CD4-positive, alpha-beta T cell treated with Interferon alpha-2 for 1 hour (primary cell): Measurements from ENCODE around the gene LZTR1.
A peak's percentile ranks its signal among the peaks of the same experiment; 100 is the strongest.
"Not testable (repeated sequence)": the region's sequence is repeated elsewhere in the genome, so short reads cannot be mapped to it uniquely, and the experiment has no call there.

Experiments
- DNase-seq, 2 donors: peaks; one replicate each; pipeline ENCODE4 v3.0.0-alpha.2; 2020 to 2022

The LZTR1 gene

GRCh38 chr22:21020802-21021429 lies 38.8 kb downstream of the LZTR1 start:
- no peak for DNase-seq

- no peak for DNase-seq
These were observed 40.4 kb downstream of the LZTR1 start for GRCh38 chr22:21022507-21022906.

GRCh38 chr22:21022955-21023614 lies 41.0 kb downstream of the LZTR1 start:
- DNase-seq = no peak

GRCh38 chr22:21025266-21025665 lies 43.2 kb downstream of the LZTR1 start:
- DNase-seq = peak in 1 of 2 donors; percentile 23

GRCh38 chr22:21025763-21026755 lies 44.0 kb downstream of the LZTR1 start:
- no peak for DNase-seq

GRCh38 chr22:21026783-21027692 lies 44.9 kb downstream of the LZTR1 start:
- no peak for DNase-seq

- DNase-seq = no peak
These were observed 46.5 kb downstream of the LZTR1 start for GRCh38 chr22:21028277-21029251.

- DNase-seq = no peak
These were observed 47.5 kb downstream of the LZTR1 start for GRCh38 chr22:21029486-21030025.

- DNase-seq = no peak
These were observed 47.9 kb downstream of the LZTR1 start for GRCh38 chr22:21030032-21030431.

- DNase-seq = no peak
These were observed 48.8 kb downstream of the LZTR1 start for GRCh38 chr22:21030621-21031544.

GRCh38 chr22:21031545-21032036 lies 49.5 kb downstream of the LZTR1 start:
- DNase-seq = no peak

- DNase-seq = no peak
These were observed 50.2 kb downstream of the LZTR1 start, which contains the start of gene SLC7A4 for GRCh38 chr22:21032037-21032867. TSS of gene SLC7A4 (minus strand) at chr22:21032561. CDS start at chr22:21031812, 749 bp downstream.

GRCh38 chr22:21032868-21033688 lies 51.0 kb downstream of the LZTR1 start:
- no peak for DNase-seq

GRCh38 chr22:21033895-21034294 lies 51.8 kb downstream of the LZTR1 start:
- DNase-seq = no peak

GRCh38 chr22:21034989-21035388 lies 52.9 kb downstream of the LZTR1 start:
- DNase-seq = no peak

- DNase-seq = no peak
These were observed 56.3 kb downstream of the LZTR1 start for GRCh38 chr22:21038405-21038804.

GRCh38 chr22:21039158-21039557 lies 57.1 kb downstream of the LZTR1 start:
- not testable (repeated sequence) for DNase-seq
